Measurements from ENCODE around the gene GPR183.

DNA sequence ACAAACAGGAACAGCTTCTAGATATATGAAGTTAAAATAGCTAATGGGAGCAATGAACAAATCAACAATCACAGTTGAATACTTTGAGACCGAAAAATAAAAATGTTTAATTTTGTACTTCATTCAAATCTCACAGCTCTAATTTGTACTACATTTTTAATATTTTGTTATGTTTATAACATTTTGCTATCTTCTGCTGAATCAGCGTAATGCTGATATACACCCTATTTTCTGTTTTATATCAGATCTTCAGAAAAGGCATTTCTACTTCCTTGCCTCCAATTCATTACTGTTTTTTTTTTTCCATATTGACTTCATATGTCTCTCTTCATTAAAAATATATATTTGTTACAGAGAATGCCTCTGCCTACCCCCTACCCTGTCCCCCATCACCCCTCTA, 27.9 kb upstream of the GPR183 start:
- TF ChIP-seq, protein P1, sequence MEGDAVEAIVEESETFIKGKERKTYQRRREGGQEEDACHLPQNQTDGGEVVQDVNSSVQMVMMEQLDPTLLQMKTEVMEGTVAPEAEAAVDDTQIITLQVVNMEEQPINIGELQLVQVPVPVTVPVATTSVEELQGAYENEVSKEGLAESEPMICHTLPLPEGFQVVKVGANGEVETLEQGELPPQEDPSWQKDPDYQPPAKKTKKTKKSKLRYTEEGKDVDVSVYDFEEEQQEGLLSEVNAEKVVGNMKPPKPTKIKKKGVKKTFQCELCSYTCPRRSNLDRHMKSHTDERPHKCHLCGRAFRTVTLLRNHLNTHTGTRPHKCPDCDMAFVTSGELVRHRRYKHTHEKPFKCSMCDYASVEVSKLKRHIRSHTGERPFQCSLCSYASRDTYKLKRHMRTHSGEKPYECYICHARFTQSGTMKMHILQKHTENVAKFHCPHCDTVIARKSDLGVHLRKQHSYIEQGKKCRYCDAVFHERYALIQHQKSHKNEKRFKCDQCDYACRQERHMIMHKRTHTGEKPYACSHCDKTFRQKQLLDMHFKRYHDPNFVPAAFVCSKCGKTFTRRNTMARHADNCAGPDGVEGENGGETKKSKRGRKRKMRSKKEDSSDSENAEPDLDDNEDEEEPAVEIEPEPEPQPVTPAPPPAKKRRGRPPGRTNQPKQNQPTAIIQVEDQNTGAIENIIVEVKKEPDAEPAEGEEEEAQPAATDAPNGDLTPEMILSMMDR (IDR thresholded peaks at IDR 0.05 in 2 of 3, conservative IDR thresholded peaks at IDR 0.05 in 1 of 3; ENCODE audit: control insufficient read depth in 2 of 3, extremely low read depth in 1 of 3, insufficient read depth in 1 of 3, low read depth in 3 of 3, low read length in 3 of 3) = no peak
- TF ChIP-seq, protein P2, sequence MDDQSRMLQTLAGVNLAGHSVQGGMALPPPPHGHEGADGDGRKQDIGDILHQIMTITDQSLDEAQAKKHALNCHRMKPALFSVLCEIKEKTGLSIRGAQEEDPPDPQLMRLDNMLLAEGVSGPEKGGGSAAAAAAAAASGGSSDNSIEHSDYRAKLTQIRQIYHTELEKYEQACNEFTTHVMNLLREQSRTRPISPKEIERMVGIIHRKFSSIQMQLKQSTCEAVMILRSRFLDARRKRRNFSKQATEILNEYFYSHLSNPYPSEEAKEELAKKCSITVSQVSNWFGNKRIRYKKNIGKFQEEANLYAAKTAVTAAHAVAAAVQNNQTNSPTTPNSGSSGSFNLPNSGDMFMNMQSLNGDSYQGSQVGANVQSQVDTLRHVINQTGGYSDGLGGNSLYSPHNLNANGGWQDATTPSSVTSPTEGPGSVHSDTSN (IDR thresholded peaks at IDR 0.05; ENCODE audit: insufficient replicate concordance, low read depth, low read length) = no peak
- TF ChIP-seq BCL11A (IDR thresholded peaks at IDR 0.05; ENCODE audit: low read depth, low read length) (no peak), RCOR1 (conservative IDR thresholded peaks at IDR 0.05; ENCODE audit: low read depth, low read length) (no peak), SP1 (IDR thresholded peaks at IDR 0.05; ENCODE audit: low read depth, low read length) (no peak), EP300 (IDR thresholded peaks at IDR 0.05; ENCODE audit: borderline replicate concordance in 1 of 2, control insufficient read depth in 1 of 2, low read depth in 2 of 2, low read length in 2 of 2) (no peak), POLR2A (IDR thresholded peaks at IDR 0.05; ENCODE audit: low read depth, low read length) (no peak), POLR2AphosphoS5 (IDR thresholded peaks at IDR 0.05; ENCODE audit: low read length) (no peak), POU2F2 (IDR thresholded peaks at IDR 0.05; ENCODE audit: borderline replicate concordance, low read depth, low read length) (no peak), EZH2 (IDR thresholded peaks at IDR 0.05; ENCODE audit: borderline replicate concordance, control insufficient read depth, low read depth, low read length) (no peak), IKZF1 (conservative IDR thresholded peaks at IDR 0.05) (no peak)
- TF ChIP-seq, protein P3, sequence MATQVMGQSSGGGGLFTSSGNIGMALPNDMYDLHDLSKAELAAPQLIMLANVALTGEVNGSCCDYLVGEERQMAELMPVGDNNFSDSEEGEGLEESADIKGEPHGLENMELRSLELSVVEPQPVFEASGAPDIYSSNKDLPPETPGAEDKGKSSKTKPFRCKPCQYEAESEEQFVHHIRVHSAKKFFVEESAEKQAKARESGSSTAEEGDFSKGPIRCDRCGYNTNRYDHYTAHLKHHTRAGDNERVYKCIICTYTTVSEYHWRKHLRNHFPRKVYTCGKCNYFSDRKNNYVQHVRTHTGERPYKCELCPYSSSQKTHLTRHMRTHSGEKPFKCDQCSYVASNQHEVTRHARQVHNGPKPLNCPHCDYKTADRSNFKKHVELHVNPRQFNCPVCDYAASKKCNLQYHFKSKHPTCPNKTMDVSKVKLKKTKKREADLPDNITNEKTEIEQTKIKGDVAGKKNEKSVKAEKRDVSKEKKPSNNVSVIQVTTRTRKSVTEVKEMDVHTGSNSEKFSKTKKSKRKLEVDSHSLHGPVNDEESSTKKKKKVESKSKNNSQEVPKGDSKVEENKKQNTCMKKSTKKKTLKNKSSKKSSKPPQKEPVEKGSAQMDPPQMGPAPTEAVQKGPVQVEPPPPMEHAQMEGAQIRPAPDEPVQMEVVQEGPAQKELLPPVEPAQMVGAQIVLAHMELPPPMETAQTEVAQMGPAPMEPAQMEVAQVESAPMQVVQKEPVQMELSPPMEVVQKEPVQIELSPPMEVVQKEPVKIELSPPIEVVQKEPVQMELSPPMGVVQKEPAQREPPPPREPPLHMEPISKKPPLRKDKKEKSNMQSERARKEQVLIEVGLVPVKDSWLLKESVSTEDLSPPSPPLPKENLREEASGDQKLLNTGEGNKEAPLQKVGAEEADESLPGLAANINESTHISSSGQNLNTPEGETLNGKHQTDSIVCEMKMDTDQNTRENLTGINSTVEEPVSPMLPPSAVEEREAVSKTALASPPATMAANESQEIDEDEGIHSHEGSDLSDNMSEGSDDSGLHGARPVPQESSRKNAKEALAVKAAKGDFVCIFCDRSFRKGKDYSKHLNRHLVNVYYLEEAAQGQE (IDR thresholded peaks at IDR 0.05; ENCODE audit: low read depth, low read length) = no peak

Measured in GM12878 (cell line).